Activated T-helper 1 cell treated with anti-CD3 and anti-CD28 coated beads, Interleukin-12 subunit alpha, Interleukin-12 subunit beta, Interleukin-2, Interleukin-4 antibody, amounts not matched to agents 30 ng/mL and 10 ng/mL and 1 ng/mL, durations not matched to agents 14 hours and 24 hours and 36 hours (primary cell): ENCODE data around the gene AXIN1. TPM values are rescaled to one million over a fixed set of nuclear protein-coding genes. Genes with fewer than 3 reads are reported as not detected.
"Not testable (repeated sequence)": the region's sequence is repeated elsewhere in the genome, so short reads cannot be mapped to it uniquely, and the experiment has no call there.

Experiments
- DNase-seq: peaks from one replicate; pipeline ENCODE4 v3.0.0; 2021; ENCODE audit warnings: low spot score
- H3K27ac Mint-ChIP-seq: one replicate; pipeline ENCODE4 v1.8.0; 2021; ENCODE audit warnings: mild to moderate bottlenecking, mixed read lengths
- H3K27me3 Mint-ChIP-seq: one replicate; pipeline ENCODE4 v1.8.0; 2022; ENCODE audit warnings: mild to moderate bottlenecking, moderate library complexity, mixed read lengths; ENCODE audit not compliant: insufficient read depth
- H3K36me3 Mint-ChIP-seq: one replicate; pipeline ENCODE4 v1.8.0; 2021; ENCODE audit warnings: low read depth, mixed read lengths
- H3K4me1 Mint-ChIP-seq: one replicate; pipeline ENCODE4 v1.8.0; 2021; ENCODE audit warnings: low read depth, mixed read lengths
- H3K4me3 Mint-ChIP-seq: one replicate; pipeline ENCODE4 v1.8.0; 2021; ENCODE audit warnings: mild to moderate bottlenecking, moderate library complexity, mixed read lengths
- H3K9me3 Mint-ChIP-seq: one replicate; pipeline ENCODE4 v1.8.0; 2021; ENCODE audit warnings: mixed read lengths
- intact Hi-C: fragments of 100-400 bp; cut with micrococcal nuclease; formaldehyde crosslinking; loops from one replicate; pipeline ENCODE4 v1.15.1; 2024
- total RNA-seq: library from RNA; stranded (reverse); gene quantifications from 2 replicates; pipeline ENCODE4 v1.2.3, GENCODE V29; 2022

AXIN1 gene
- total RNA-seq, 1 donor from 2014 or later = 30.3 TPM

GRCh38 chr16:350203-350602, 2.3 kb downstream of the AXIN1 start:
- peaks cover 16% of the 10 kb centered on the region for H3K4me1 Mint-ChIP-seq
- H3K4me3 Mint-ChIP-seq = peak overlapping the region; percentile 92
- H3K36me3 Mint-ChIP-seq = peaks cover 22% of the 10 kb centered on the region
- no peak for DNase-seq
- H3K9me3 Mint-ChIP-seq = no peaks in the 10 kb centered on the region
- intact Hi-C loops = no loop called here
- H3K27ac Mint-ChIP-seq = no peak overlapping the region
- peaks cover 4% of the 10 kb centered on the region for H3K27me3 Mint-ChIP-seq

GRCh38 chr16:349211-349610, 3.3 kb downstream of the AXIN1 start:
- H3K4me3 Mint-ChIP-seq = no peak overlapping the region
- no peak for DNase-seq
- intact Hi-C loops = no loop called here

DNA sequence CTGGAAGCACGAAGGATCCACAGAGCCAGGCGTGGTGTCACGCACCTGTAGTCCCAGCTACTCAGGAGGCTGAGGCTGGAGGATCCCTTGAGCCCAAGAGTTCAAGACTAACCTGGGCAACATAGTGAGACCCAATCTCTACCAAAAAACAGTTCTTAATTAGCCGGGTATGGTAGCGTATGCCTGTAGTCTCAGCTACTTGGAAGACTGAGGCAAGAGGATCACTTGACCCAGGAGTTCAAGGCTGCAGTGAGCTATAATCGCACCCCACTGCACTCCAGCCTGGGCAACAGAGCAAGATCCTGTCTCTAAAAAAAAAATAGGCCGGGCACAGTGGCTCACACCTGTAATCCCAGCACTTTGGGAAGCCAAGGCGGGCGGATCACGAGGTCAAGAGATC, 4.0 kb downstream of the AXIN1 start:
- H3K27me3 Mint-ChIP-seq, H3K27ac Mint-ChIP-seq, intact Hi-C loops, DNase-seq, H3K9me3 Mint-ChIP-seq, H3K4me3 Mint-ChIP-seq: not testable (repeated sequence)
- Mint-ChIP-seq H3K4me1 (peaks cover 16% of the 10 kb centered on the region), H3K36me3 (peaks cover 30% of the 10 kb centered on the region)

More at GRCh38 chr16:349211-349610, 3.3 kb downstream of the AXIN1 start:
- Mint-ChIP-seq H3K27me3 (peaks cover 1% of the 10 kb centered on the region), H3K27ac (no peak overlapping the region), H3K36me3 (peaks cover 30% of the 10 kb centered on the region), H3K9me3 (no peaks in the 10 kb centered on the region), H3K4me1 (peaks cover 16% of the 10 kb centered on the region)

DNA sequence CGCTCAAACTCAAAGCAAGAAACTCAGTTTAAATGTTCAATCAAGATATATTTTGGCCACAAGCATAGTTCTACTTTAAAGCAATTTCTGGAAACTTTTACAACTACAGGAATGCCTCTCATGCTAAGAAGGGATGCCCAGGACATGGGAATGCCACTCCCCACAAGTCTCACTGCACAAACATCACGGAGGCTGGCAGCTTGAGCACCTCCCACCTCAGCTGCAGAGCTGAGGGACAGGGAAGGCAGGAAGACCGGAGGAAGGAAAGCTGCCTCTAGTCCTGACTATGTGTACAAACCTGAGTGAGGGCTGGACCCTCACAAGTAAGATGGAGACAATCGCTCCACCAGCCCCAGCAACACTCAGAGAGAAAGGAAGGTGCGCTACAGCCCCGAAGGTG, 5.3 kb downstream of the AXIN1 start:
- no peak overlapping the region for H3K27ac Mint-ChIP-seq
- no peak overlapping the region for H3K4me3 Mint-ChIP-seq
- DNase-seq = no peak
- H3K4me1 Mint-ChIP-seq = peaks cover 25% of the 10 kb centered on the region
- H3K27me3 Mint-ChIP-seq = no peaks in the 10 kb centered on the region
- H3K9me3 Mint-ChIP-seq = no peaks in the 10 kb centered on the region
- intact Hi-C loops = no loop called here
- peaks cover 35% of the 10 kb centered on the region for H3K36me3 Mint-ChIP-seq

DNA sequence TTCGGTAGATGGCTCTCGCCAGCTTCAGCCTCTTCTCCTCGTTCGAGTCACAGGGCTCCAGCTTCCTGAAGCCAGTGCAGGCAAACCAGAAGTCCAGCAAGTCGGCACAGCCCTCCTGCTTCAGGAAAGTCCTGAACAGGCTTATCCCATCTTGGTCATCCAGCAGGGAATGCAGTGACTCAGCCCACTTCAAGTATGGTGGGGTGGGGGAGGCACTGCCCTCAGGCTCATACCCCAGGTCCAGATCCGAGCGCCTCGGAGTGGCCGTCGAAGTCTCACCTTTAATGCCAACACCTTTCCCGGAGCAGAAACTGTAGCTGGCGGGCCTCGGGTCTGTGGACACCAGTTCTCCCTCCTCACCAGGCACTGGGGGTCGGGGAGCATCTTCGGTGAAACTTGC, 5.9 kb downstream of the AXIN1 start:
- Mint-ChIP-seq H3K4me3 (no peak overlapping the region), H3K4me1 (peaks cover 25% of the 10 kb centered on the region)

GRCh38 chr16:345772-346171, 6.8 kb downstream of the AXIN1 start:
- Mint-ChIP-seq H3K4me1 (peaks cover 25% of the 10 kb centered on the region), H3K27ac (no peak overlapping the region), H3K4me3 (no peak overlapping the region), H3K9me3 (no peaks in the 10 kb centered on the region), H3K36me3 (peaks cover 39% of the 10 kb centered on the region), H3K27me3 (no peaks in the 10 kb centered on the region)
- intact Hi-C loops = no loop called here
- no peak for DNase-seq

More for the DNA sequence above, 5.9 kb downstream of the AXIN1 start:
- H3K36me3 Mint-ChIP-seq = peaks cover 39% of the 10 kb centered on the region
- DNase-seq = no peak
- intact Hi-C loops = no loop called here
- H3K27me3 Mint-ChIP-seq = no peaks in the 10 kb centered on the region
- H3K9me3 Mint-ChIP-seq = no peaks in the 10 kb centered on the region
- H3K27ac Mint-ChIP-seq = no peak overlapping the region

DNA sequence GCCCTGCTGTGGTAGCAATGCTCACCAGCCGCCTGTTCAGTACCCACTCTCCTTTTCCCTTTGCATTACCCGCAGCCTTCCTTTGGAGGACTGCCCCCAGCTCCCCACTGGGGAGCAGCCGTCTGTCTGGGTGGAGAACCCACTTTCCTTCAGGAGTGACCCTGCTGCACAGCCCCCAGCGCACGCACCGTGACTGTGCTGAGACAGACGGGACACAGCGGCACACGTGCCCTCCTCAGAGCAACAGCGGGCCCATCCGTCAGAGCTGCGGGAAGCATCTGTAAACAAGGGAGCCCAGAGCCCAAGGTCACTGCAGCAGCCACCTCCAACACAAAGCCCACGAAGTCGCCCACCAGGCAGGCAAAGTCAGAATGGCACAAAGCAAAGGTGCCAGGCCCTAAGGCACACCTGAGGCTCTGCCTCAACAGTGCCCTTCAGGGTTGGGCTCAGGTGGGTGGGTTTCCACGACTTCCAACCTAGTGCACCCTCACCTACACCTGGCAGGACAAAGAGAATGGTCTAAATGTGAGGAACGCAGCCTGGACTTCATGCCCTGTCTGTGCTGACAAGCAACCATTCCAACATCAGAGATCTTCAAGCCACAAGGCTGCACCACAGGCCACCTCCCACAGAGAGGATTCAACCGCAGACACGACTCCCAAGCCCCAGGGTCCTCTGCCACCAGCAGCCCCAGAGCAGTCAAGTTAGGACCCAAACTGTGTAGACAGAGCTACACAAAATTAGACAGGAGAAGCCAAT, 9.9 kb downstream of the AXIN1 start:
- no peak overlapping the region for H3K27ac Mint-ChIP-seq
- DNase-seq = no peak
- peaks cover 27% of the 10 kb centered on the region for H3K36me3 Mint-ChIP-seq
- peaks cover 24% of the 10 kb centered on the region for H3K4me1 Mint-ChIP-seq
- H3K4me3 Mint-ChIP-seq = peak overlapping the region; percentile 45
- intact Hi-C loops = no loop called here
- no peaks in the 10 kb centered on the region for H3K27me3 Mint-ChIP-seq
- H3K9me3 Mint-ChIP-seq = no peaks in the 10 kb centered on the region

- intact Hi-C loops, H3K4me3 Mint-ChIP-seq, H3K27ac Mint-ChIP-seq, H3K27me3 Mint-ChIP-seq, H3K9me3 Mint-ChIP-seq, DNase-seq: not testable (repeated sequence)
- H3K4me1 Mint-ChIP-seq = peaks cover 21% of the 10 kb centered on the region
- H3K36me3 Mint-ChIP-seq = peaks cover 22% of the 10 kb centered on the region
Observed at GRCh38 chr16:341974-342336, 10.6 kb downstream of the AXIN1 start.

GRCh38 chr16:341095-341973, 11.2 kb downstream of the AXIN1 start:
- H3K4me3 Mint-ChIP-seq, H3K27ac Mint-ChIP-seq, DNase-seq, intact Hi-C loops, H3K27me3 Mint-ChIP-seq, H3K9me3 Mint-ChIP-seq: not testable (repeated sequence)
- peaks cover 18% of the 10 kb centered on the region for H3K4me1 Mint-ChIP-seq
- peaks cover 21% of the 10 kb centered on the region for H3K36me3 Mint-ChIP-seq

DNA sequence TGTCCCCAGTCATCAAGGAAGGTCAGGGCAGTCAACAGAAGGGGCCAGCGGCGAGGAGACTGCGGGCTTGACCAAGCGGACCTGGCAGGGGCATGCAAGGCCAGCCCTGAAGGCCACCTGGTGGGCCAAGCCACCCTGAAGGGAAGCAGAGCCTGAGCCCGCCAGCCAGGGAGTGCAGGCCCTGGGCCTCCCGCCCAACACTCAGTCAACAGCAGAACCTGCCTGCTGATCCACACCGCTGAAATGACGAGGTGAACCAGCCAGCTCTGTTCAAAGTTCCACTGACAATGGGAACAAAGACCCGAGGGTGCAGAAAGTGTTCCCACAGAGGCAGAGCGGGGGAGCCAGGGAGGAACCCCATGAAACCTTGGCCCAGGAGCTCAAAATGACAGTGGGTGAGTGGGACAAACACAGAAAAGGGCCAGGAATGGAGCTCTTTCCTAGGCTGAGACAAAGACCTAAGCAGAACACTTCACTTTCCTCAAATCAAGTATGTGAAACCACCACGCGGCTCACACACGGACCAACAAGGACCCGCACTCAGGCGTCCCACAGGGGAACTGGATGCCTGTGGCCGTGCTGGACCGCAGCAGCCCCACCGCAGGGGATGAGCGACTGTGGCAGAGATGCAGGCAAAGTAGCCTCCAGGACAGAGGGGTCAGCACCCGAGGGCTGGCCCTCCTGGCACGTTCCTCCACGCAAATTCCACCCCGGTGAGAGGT, 12.0 kb downstream of the AXIN1 start:
- H3K27ac Mint-ChIP-seq = no peak overlapping the region
- H3K27me3 Mint-ChIP-seq = no peaks in the 10 kb centered on the region

DNA sequence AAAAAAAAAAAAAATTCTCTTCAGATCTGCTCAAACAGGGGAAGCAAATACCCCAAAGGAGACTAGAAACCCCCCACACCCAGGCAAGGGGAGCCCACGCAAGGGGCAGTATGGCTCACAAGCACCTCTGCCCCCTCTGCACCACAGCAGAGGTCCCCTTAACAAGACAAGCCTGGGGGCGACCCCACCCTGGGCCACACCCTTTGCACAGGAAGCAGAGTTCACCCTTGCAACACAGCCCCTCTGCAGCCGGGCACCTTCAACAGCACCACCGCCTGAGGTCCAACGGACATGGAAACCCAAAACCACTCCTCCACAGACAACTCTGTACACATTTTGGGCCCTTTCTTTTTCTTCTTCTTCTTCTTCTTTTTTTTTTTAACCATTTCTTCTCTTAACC, 12.8 kb downstream of the AXIN1 start:
- intact Hi-C loops = no loop called here
- Mint-ChIP-seq H3K27ac (peak overlapping the region; percentile 8), H3K4me1 (peaks cover 24% of the 10 kb centered on the region), H3K36me3 (peaks cover 11% of the 10 kb centered on the region), H3K27me3 (no peaks in the 10 kb centered on the region), H3K4me3 (peak overlapping the region; percentile 22), H3K9me3 (no peaks in the 10 kb centered on the region)
- no peak for DNase-seq

More for the DNA sequence above, 12.0 kb downstream of the AXIN1 start:
- intact Hi-C loops = no loop called here
- no peak for DNase-seq
- Mint-ChIP-seq H3K9me3 (no peaks in the 10 kb centered on the region), H3K36me3 (peaks cover 19% of the 10 kb centered on the region), H3K4me1 (peaks cover 19% of the 10 kb centered on the region), H3K4me3 (no peak overlapping the region)

- intact Hi-C loops = no loop called here
- H3K9me3 Mint-ChIP-seq = no peaks in the 10 kb centered on the region
- H3K27ac Mint-ChIP-seq = no peak overlapping the region
- H3K27me3 Mint-ChIP-seq = no peaks in the 10 kb centered on the region
- peaks cover 8% of the 10 kb centered on the region for H3K36me3 Mint-ChIP-seq
- DNase-seq = no peak
- H3K4me3 Mint-ChIP-seq = no peak overlapping the region
- H3K4me1 Mint-ChIP-seq = peaks cover 23% of the 10 kb centered on the region
Observed at GRCh38 chr16:337975-338575, 14.4 kb downstream of the AXIN1 start.
